Fibroblast of villous mesenchyme (primary cell): ENCODE results near the gene RBM45. TPM values are rescaled to one million over a fixed set of nuclear protein-coding genes. Genes with fewer than 3 reads are reported as not detected.

Source experiments
- DNase-seq: peaks from one replicate; pipeline ENCODE4 v3.0.0-alpha.2; 2010; ENCODE audit warnings: low read depth
- H3K4me3 ChIP-seq: 2 replicates; pipeline ENCODE4 v1.5.1; 2011; ENCODE audit warnings: low read depth, mild to moderate bottlenecking, low read length
- CTCF ChIP-seq: IDR thresholded peaks from 2 replicates; pipeline ENCODE4 v1.5.1; 2012; ENCODE audit warnings: low read depth, mild to moderate bottlenecking, low read length; ENCODE audit not compliant: insufficient read depth
- total RNA-seq: library from RNA; depleted of rRNA; stranded (reverse); fragments of >200 nt; gene quantifications from 2 replicates; pipeline ENCODE4 v1.2.3, GENCODE V29; 2012

The RBM45 gene
- total RNA-seq, 1 donor = 19.0 TPM

DNA sequence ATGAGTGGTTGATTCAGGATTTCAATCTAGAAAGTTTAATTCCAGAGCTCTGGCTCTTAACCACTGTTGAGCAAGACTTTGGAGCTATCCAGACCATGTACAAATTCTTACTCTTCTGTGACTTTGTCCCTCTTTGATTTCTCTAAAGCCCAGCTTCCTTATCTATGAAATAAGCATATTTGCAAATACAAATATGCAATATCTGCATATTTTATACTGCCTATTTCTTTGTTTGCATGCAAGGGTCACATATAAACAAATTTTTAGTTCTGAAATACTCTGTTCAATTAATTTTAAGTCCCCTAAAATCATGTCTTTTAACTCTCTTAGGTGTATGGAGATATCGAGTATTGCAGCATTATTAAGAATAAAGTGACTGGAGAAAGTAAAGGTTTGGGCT lies 5.5 kb downstream of the RBM45 start:
- no peak overlapping the region for H3K4me3 ChIP-seq
- TF ChIP-seq CTCF = no peak
- DNase-seq = no peak

GRCh38 chr2:178119179-178119922 lies 7.1 kb downstream of the RBM45 start:
- H3K4me3 ChIP-seq = no peak overlapping the region
- DNase-seq = no peak
- TF ChIP-seq CTCF = no peak

GRCh38 chr2:178123163-178123562 lies 10.9 kb downstream of the RBM45 start:
- no peak for DNase-seq
- TF ChIP-seq CTCF = no peak
- no peak overlapping the region for H3K4me3 ChIP-seq

DNA sequence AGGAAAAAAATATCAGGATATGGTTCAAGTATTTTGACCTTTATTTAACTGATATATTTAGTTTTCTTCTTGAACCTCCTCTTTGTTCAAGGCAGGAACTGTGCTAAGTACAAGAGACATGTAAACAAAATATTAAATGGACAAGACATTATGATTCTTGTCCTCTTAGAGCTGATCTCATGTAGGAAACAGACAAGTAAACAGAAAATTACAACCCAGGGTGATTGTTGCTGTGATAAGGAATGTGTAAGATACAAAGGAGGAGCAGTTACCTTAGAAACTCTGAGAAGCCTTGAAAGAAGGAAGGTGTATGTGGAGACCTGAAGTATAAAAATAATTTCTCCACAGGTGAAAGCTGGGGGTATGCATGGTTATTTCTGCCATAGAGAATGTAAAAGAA lies 12.9 kb downstream of the RBM45 start:
- TF ChIP-seq CTCF = no peak

DNA sequence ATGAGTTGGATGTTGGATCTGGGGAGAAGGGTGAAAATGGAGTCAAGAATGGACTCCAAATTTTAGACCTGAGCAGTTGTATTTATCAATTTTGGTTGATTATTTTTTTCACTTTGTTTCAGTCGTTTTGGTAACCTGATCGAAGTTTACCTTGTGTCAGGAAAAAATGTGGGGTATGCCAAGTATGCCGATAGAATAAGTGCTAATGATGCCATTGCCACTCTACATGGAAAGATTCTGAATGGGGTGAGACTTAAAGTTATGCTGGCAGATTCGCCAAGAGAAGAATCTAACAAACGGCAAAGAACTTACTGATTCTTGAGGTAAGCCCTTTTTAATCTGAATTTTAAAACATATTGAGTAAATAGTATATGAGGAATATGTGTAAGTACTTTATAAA lies 13.6 kb downstream of the RBM45 start:
- TF ChIP-seq CTCF = no peak
- DNase-seq = no peak
- H3K4me3 ChIP-seq = no peak overlapping the region

More for the DNA sequence above, 12.9 kb downstream of the RBM45 start:
- DNase-seq = no peak
- H3K4me3 ChIP-seq = no peak overlapping the region

- DNase-seq = peak; percentile 12
- H3K4me3 ChIP-seq = no peak overlapping the region
- no peak for TF ChIP-seq CTCF
These were observed 16.8 kb downstream of the RBM45 start for GRCh38 chr2:178128836-178129630.
